Embryonic facial prominence (tissue), 1 donor: ENCODE results near the gene CCDC13.

Source experiments
- DNase-seq: peaks from one replicate; pipeline ENCODE4 v3.0.0-alpha.2; 2016; ENCODE audit errors: extremely low spot score

Gene CCDC13

DNA sequence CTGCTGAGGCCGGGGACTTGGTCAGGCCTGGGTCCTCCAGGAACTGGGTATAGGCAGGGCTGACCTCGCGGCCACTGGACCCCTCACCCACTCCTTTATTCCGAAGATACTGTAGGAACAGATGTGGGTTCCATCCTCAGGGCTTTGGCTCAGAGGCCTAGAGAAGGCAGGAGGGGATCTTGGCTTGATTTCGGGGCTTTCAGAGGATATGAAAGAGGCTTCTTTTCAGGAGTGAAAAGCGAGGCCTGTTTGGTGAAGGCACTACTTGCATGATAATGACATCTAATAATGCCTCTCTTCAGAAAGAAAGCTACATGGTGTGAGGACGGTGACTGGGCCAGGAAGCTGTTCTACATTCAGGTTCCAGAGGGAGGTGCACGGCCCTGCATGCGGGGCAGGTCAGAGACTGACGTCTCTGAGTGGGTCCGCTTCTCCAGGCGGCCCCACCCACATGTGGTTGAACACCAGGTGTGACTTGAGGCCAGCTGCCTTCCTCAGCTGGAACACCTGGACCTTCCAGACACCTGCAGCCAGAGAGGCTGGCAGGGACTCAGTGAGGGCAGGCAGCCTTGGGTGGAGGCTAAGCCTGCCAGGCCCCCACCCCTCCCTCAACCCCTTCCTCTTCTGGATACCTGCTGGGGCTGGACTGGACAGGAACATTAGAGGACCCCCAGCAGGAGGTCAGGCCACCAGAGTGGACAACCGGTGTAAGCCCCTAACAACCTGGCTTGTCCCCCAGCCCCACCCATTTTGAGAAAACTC is 39.4 kb downstream of the CCDC13 start:
- no peak for DNase-seq

DNA sequence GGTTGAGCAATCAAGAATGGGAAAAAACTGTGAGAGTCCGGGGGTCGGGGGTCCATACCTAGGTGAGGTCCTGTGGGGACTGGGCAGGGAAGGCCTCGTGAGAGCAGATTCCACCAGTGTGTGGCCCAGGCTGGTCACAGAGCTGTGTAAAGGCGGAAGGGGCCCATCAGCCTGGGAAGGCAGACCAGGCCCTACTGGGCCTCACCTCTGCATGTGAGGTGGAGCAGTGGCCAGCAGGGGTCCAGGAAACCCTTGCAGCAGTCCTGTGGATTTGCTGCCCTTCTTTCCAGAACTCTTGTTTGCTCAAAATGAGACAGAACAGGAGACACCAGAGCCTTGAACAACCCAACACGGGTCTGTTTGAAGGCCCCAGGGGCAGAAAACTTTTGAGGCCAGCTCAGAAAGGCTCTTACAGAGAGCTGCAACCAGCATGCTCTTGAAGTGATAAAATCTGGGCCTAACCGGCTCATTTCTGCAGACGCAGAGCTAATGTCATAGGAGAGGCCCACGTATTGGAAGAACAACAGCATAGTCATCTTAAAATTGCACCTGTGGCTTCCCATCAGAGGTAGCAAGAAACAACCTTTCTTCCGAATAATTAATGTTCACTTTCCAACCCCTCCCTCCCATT is 40.1 kb downstream of the CCDC13 start:
- no peak for DNase-seq

DNA sequence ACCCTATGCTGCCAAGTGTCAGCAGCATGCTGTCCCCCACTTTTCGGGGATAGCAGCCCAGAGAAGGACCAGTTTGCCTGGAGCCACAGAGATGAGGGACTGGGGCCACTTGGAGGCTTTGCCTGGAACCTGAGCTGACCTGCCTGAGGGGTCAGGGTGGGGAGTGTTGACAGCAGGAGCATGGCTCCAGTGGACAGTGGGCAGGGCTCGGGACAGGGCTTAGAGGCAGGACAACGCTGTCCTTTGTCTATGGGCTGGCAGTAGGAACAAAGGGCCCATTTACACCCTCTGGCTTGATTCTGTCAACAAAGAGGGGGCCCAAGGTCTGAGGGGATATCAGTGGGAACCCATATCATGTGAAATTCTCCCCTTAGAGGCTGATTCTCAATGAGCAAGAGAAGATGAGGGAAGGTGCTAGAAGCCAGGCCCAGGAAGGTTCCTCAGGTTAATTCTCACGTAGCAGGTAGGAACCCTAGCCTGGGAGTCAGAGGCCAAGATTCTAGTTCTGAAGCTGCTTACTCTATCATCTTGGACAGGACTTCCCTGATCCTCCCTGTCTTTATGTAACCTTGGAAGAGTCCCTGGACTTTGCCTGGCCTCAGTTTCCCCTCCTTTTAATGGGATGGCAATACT is 40.7 kb downstream of the CCDC13 start:
- no peak for DNase-seq

DNA sequence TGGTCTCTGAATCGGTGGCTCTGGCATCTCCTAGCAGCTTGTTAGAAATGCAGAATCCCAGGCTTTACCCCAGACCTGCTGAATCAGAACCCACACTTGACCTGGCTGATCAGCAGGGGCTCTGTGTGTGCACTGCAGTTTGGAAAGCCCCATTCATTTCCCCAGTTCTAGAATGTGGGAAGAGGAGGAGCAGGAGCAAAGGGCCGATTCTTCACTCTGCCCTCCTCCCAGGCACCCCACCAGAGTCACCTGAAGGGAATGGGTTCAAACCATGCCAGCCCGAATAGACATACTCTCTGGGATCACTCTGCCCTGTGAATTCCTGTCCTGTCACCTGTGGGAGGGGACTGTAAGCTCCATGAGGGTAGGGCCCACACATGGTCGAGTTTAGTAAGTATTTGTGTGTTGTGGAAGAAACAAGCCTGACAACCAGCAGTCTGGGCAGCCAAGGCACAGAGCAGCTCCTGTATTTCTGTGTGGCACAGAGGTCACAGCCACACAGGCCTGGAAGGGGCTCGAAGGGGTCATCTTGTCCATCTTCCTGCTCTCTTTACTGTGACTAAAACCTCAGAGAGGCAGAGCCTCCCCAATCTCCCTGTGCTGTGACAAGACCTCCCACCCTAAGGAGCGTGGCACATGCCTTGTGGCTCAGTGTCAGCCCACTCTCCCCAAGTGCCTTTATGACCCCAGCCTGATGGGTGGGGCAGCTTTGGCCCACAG is 41.4 kb downstream of the CCDC13 start:
- DNase-seq, result no peak

DNA sequence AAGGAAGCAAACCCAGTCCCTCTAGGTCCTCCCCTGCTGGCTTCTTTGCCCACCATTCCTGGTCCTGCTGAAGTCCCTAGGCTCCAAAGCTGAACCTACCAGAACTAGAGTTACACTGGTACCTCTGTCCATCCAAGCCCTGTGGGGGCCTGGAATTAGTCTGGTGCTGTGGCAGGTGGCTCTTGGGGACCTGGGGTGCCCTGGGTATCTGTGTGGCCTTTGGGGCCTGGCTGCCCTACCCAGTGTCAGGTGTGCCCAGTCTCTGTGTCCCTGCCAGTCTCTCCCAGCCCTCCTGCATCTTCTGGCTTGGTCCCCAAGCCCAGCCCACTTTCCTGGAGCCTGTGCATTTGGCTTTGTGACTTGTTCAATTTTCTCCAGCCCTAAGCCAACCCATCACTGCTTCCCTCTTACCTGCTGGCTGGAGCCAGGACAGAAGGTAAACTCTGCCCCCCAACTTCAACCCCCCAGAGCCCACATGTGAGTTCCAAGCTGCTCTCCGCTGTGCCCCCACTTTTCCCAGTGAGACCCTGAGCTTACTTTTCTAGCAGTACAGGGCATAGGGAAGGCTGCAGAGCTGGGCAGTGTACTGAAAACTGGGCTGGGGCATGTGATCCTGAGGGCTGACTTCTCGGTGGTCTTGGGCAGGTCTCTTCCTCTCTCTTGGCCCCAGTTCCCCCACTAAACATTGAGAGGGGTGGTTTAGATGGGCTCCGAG is 42.2 kb downstream of the CCDC13 start:
- DNase-seq, result no peak

DNA sequence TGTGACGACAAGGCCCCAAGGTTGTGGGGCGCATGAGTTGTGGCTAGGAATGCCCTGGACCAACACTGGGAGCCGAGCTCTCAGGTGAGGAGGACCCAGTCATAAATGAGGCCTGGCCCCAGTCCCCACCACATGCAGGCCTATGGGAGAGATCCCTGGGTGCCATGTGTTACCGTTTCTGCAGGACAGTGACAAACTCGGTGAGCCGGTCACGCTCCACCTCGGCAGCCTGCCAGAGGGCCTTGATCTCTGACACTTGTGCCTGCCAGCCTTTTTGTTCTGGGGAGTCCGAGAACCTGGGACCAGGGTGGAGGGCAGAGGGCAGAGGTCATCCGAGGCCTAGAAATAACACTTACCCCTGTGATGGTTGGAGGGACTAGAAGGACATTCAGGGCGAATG is 42.8 kb downstream of the CCDC13 start:
- no peak for DNase-seq

DNA sequence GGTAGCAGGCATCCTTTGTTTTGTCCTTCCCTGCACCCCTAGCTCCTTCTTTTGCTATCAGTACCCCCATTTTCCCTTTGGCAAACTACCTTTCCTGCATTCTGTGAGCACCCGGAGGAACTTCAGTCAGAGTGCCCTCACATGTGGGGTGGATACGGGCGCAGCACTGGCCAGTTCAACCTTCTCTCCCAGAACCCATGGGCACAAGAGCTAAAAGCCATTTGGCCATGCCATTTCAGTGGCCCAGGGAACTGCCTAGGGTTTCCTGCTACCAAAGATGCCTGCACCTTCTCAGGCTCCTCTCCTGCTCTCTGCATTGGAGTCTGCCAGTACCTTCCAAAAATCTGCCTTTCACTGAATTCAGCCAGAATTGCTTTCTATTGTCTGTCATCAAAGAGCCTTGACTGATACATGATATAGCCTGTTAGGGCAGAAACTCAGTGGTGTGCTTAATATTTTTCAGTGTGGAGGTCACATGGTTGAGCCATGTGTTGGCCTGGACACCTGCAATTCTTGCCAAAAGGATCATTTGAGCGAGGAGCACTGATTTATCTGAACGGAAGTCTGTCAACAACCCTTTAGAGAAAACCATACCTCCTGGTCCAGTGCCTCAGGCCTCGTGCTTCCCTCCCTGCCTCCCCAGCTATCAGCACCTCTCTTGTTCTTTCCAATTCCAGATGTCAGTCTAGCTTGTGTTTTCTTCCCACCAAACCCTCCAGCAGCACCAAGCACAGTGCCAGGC is 43.5 kb downstream of the CCDC13 start:
- DNase-seq, result no peak

DNA sequence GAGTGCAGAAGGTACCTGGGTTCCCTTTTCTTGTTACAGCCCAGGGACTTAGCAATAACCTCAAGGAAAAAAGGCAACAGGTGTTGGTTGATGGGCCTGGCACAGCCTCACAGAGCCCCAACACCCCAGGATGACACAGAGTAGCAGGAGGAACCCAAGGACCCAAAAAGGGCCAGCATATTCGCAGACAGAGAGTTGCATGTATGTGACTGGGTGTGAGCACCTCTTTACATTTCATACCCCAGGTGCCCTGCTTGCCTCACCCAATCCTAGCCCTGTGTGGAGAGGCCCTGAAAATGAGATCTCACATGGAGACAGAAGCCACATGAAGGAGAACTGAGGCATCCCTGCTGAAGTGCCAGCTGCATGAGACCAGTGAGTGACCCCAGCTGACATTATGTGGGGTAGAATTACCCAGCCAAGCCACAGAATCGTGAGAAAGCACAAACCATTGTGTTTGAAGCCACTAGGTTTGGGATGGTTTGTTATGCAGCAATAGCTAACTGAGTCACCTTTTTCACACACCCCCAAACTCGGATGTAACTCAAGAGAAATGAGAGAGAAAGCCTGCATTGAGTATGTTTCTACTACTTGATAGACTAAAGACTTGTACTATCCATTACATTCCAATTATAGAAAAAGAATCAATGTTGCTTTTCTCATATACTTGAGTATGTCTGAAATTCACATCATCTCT is 44.2 kb downstream of the CCDC13 start:
- no peak for DNase-seq

DNA sequence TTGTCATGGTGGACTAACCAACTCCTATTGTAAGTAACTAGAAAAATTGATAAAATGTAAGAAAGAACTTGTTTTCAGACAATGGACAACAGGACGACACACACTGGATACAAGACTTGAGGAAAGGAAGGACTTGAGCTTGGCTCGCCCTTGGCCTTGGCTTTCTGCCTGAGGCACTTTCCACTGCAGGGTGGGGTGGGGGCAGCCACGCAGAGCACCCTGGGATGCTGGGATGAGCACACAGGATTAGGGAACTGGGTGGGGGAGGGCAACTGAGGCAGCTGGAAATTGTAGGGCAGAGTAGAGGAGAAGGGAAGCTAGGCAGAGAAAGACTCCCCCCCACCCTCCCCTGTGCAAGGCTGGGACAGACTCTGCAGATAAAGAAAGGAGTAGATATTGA is 45.0 kb downstream of the CCDC13 start:
- no peak for DNase-seq

DNA sequence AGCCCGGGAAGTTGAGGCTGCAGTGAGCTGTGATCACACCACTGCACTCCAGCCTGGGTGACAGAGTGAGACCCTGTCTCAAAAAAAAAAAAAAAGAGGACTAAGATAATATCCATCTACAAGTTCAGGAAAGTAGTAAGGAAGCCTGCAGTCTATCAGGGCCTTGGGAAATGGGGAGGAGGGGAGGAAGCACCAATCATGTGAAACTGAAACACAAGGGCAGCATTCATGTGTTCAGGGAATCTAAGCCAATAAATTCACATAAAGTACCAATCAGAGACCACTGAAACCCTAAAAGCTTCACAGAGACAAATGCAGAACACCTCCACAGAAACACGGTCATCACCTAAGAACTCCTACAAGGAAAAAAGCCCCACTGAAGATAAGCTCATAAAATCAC is 47.6 kb downstream of the CCDC13 start:
- no peak for DNase-seq

DNA sequence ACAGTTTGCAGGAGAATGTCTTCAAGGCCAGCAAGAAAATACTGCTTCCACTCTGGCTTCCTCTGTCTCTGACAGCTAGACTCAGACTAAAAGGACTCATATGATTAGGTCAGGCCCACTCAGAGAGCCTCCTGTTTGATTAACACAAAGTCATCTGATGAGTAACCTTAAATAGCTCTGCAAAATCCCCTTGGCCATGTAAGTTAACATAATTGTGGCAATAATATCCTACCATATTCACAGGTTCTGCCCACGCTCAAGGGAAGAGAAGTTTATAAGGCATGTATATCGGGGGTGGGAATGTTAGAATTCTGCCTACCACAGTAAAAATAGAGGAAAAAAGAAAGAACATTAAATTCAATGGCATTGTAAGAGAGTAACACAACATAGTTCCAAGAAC is 49.8 kb downstream of the CCDC13 start:
- DNase-seq, result no peak
